HCT116 (cell line): ENCODE results near the gene ADGRV1. TPM values are rescaled to one million over a fixed set of nuclear protein-coding genes. Genes with fewer than 3 reads are reported as not detected.

Experiments used
- ATAC-seq: fragments of 200-7000 bp; cut with Tn5 transposase; 2 replicates; pipeline ENCODE4 v1.9.1; 2020; ENCODE audit warnings: mild to moderate bottlenecking, moderate library complexity
- BruUV-seq: library from RNA; stranded (reverse); fragments of 400-500 nt; replicated peaks from 2 replicates; lab custom pipeline; 2021; lab: Mats Ljungman, UMichigan
- CTCF ChIA-PET: fragments of 300-600 bp; sonication (Branson Sonifier 250); formaldehyde crosslinking; loops from one replicate; lab custom pipeline; 2021; ENCODE audit warnings: antibody characterized with exemption; lab: Charles Lee
- POLR2A ChIA-PET: fragments of 300-600, 350-600 bp; sonication (Branson Sonifier 250); formaldehyde crosslinking; loops from one replicate; lab custom pipeline; 2021; ENCODE audit warnings: antibody characterized with exemption; lab: Charles Lee
- RAD21 ChIA-PET, 2 experiments: fragments of 300-600 bp; sonication (Branson Sonifier 250); formaldehyde crosslinking; loops; one replicate each; lab custom pipeline; 2023; ENCODE audit warnings: low total read pairs in 2 of 2; ENCODE audit not compliant: uncharacterized antibody in 2 of 2, unreplicated experiment in 2 of 2, low non-redundant PET in 1 of 2; lab: Charles Lee
- DNase-seq: peaks from one replicate; pipeline ENCODE4 v3.0.0-alpha.2; 2010; ENCODE audit warnings: low read depth, low spot score
- H2AFZ ChIP-seq: fragments of 200-600 bp; shearing (Covaris generic), sonication (generic); 2 replicates; pipeline ENCODE4 v1.6.1; 2017; ENCODE audit warnings: low read depth, mixed run types, mixed read lengths, antibody characterized with exemption, low read length; ENCODE audit not compliant: poor library complexity, severe bottlenecking
- H3K27ac ChIP-seq: 2 replicates; pipeline ENCODE4 v1.5.1; 2012; ENCODE audit warnings: low read depth, low read length
- H3K27me3 ChIP-seq: fragments of 200-600 bp; sonication (generic); 2 replicates; pipeline ENCODE4 v1.6.1; 2016; ENCODE audit warnings: mixed run types, low read length, mixed read lengths; ENCODE audit not compliant: insufficient read depth
- H3K36me3 ChIP-seq, 2 experiments: fragments of 200-500 bp in 1 of 2; fragments of 200-600 bp in 1 of 2; sonication (Bioruptor generic) in 1 of 2; sonication (generic) in 1 of 2; 2 replicates each; pipeline versions ENCODE4 v1.5.1 to v1.6.1; 2014 to 2016; ENCODE audit warnings: low read length in 2 of 2, inconsistent platforms in 1 of 2, mixed read lengths in 1 of 2, mixed run types in 1 of 2; ENCODE audit not compliant: insufficient read depth in 2 of 2, control insufficient read depth in 1 of 2
- H3K4me1 ChIP-seq, 2 experiments: fragments of 200-600 bp in 1 of 2; sonication (generic) in 1 of 2; 2 replicates each; pipeline versions ENCODE4 v1.5.1 to v1.6.1; 2012 to 2017; ENCODE audit warnings: low read length in 2 of 2, inconsistent platforms in 1 of 2, mild to moderate bottlenecking in 1 of 2, mixed read lengths in 1 of 2, mixed run types in 1 of 2, moderate library complexity in 1 of 2; ENCODE audit not compliant: insufficient read depth in 2 of 2, control insufficient read depth in 1 of 2
- H3K4me2 ChIP-seq: fragments of 200-600 bp; sonication (generic); 2 replicates; pipeline ENCODE4 v1.6.1; 2017; ENCODE audit warnings: mixed run types, low read length, mixed read lengths
- H3K4me3 ChIP-seq, 2 experiments: fragments of 200-600 bp in 1 of 2; sonication (generic) in 1 of 2; replicated peaks in 1 of 2; 2 replicates each; pipeline ENCODE4 v1.5.1; 2011 to 2016; ENCODE audit warnings: low read length in 2 of 2, control low read depth in 1 of 2, low read depth in 1 of 2, mild to moderate bottlenecking in 1 of 2, mixed read lengths in 1 of 2, mixed run types in 1 of 2
- H3K79me2 ChIP-seq: fragments of 200-600 bp; sonication (generic); 2 replicates; pipeline ENCODE4 v1.6.1; 2017; ENCODE audit warnings: mild to moderate bottlenecking, mixed run types, low read length, moderate library complexity, mixed read lengths; ENCODE audit not compliant: insufficient read depth
- H3K9ac ChIP-seq: fragments of 200-600 bp; sonication (generic); 2 replicates; pipeline ENCODE4 v1.6.1; 2016; ENCODE audit warnings: low read length, mixed read lengths
- H3K9me2 ChIP-seq: fragments of 200-600 bp; sonication (generic), shearing (Covaris generic); 2 replicates; pipeline ENCODE4 v1.6.1; 2017; ENCODE audit warnings: mixed run types, mild to moderate bottlenecking, moderate library complexity; ENCODE audit not compliant: insufficient read depth
- H3K9me3 ChIP-seq, 2 experiments: fragments of 200-500 bp in 1 of 2; fragments of 200-600 bp in 1 of 2; sonication (Bioruptor generic) in 1 of 2; sonication (generic) in 1 of 2; 2 replicates each; pipeline ENCODE4 v1.6.1; 2014 to 2017; ENCODE audit warnings: low read length in 2 of 2, mixed read lengths in 2 of 2, inconsistent platforms in 1 of 2, low read depth in 1 of 2, mild to moderate bottlenecking in 1 of 2, mixed run types in 1 of 2, moderate library complexity in 1 of 2; ENCODE audit not compliant: control insufficient read depth in 1 of 2, insufficient read depth in 1 of 2
- H4K20me1 ChIP-seq: fragments of 200-600 bp; sonication (generic), shearing (Covaris generic); 2 replicates; pipeline ENCODE4 v1.6.1; 2017; ENCODE audit warnings: mixed run types, mild to moderate bottlenecking, moderate library complexity; ENCODE audit not compliant: insufficient read depth
- CEBPB ChIP-seq: IDR thresholded peaks from 2 replicates; pipeline ENCODE4 v1.6.1; 2012; ENCODE audit warnings: low read depth
- EGR1 ChIP-seq: IDR thresholded peaks from 2 replicates; pipeline ENCODE4 v1.6.1; 2012; ENCODE audit warnings: low read depth
- ELF1 ChIP-seq: IDR thresholded peaks from 2 replicates; pipeline ENCODE4 v1.6.1; 2012; ENCODE audit warnings: low read depth, borderline replicate concordance
- EZH2phosphoT487 ChIP-seq: fragments of 200-600 bp; IDR thresholded peaks from 2 replicates; pipeline ENCODE4 v1.6.1; 2018; ENCODE audit warnings: antibody characterized with exemption, borderline replicate concordance
- FOSL1 ChIP-seq: IDR thresholded peaks from 2 replicates; pipeline ENCODE4 v1.6.1; 2012; ENCODE audit warnings: low read depth
- JUND ChIP-seq: IDR thresholded peaks from 2 replicates; pipeline ENCODE4 v1.6.1; 2012
- POLR2AphosphoS5 ChIP-seq: IDR thresholded peaks from 2 replicates; pipeline ENCODE4 v1.6.1; 2011; ENCODE audit warnings: mild to moderate bottlenecking, low read depth, low read length, moderate library complexity
- RAD21 ChIP-seq: IDR thresholded peaks from 2 replicates; pipeline ENCODE4 v1.6.1; 2012; ENCODE audit warnings: low read depth, mild to moderate bottlenecking
- REST ChIP-seq: IDR thresholded peaks from 2 replicates; pipeline ENCODE4 v1.6.1; 2012; ENCODE audit warnings: low read depth
- SIN3A ChIP-seq: IDR thresholded peaks from 2 replicates; pipeline ENCODE4 v1.6.1; 2012; ENCODE audit warnings: low read depth
- SP1 ChIP-seq: IDR thresholded peaks from 2 replicates; pipeline ENCODE4 v1.6.1; 2012; ENCODE audit warnings: low read depth
- ZBTB33 ChIP-seq: IDR thresholded peaks from 2 replicates; pipeline ENCODE4 v1.6.1; 2011; ENCODE audit warnings: mild to moderate bottlenecking, low read length, moderate library complexity; ENCODE audit not compliant: insufficient replicate concordance; ENCODE audit errors: extremely low read depth
- ZFX ChIP-seq: fragments of 450-650 bp; IDR thresholded peaks from 2 replicates; pipeline ENCODE4 v1.6.1; 2017
- intact Hi-C: fragments of 100-400 bp; cut with micrococcal nuclease; formaldehyde crosslinking; loops from 2 replicates; pipeline ENCODE4 v1.10.0; 2022
- total RNA-seq: library from RNA; stranded (reverse); gene quantifications from one replicate; pipeline ENCODE4 v1.2.1, GENCODE V29; 2021; ENCODE audit not compliant: unreplicated experiment

Gene ADGRV1
- total RNA-seq, 1 experiment from 2014 or later = 6.0 TPM

- H3K9me3 ChIP-seq = no peaks in the 10 kb centered on the region
- CTCF ChIA-PET = interaction anchor here (0.7 to 2.7 kb wide), 9 partner anchors 8 to 616 kb away, joined by 3 to 35 read pairs (median 7); no protein-coding TSS in a partner anchor
- no peaks in the 10 kb centered on the region for H3K4me1 ChIP-seq
- intact Hi-C loops = loop anchor here (5.0 kb wide), 1 partner anchor 614 kb away; no protein-coding TSS in a partner anchor
- no peak overlapping the region for H3K9ac ChIP-seq
- H3K79me2 ChIP-seq = no peaks in the 10 kb centered on the region
- H3K27ac ChIP-seq = no peak overlapping the region
- no peaks in the 10 kb centered on the region for H3K27me3 ChIP-seq
- H3K9me2 ChIP-seq = no peaks in the 10 kb centered on the region
- no peaks in the 10 kb centered on the region for H3K36me3 ChIP-seq
- BruUV-seq = no TSS peak
- H3K4me2 ChIP-seq = no peak overlapping the region
- H4K20me1 ChIP-seq = no peaks in the 10 kb centered on the region
- TF ChIP-seq ZBTB33 (no peak), EZH2phosphoT487 (no peak), RAD21 (0 out of 2 replicates have a peak, but pooled peaks have one; percentile 18), ELF1 (no peak), FOSL1 (no peak), ZFX (no peak)
- DNase-seq (no peak), ATAC-seq (peak; percentile 57; the same call in 1 of the 2 replicates)
- RAD21 ChIA-PET = interaction anchor here in 1 of 2 experiments (1.0 kb wide), 1 partner anchor 616 kb away, joined by 3 read pairs; no protein-coding TSS in a partner anchor
- POLR2A ChIA-PET = no interaction called here
- H3K4me3 ChIP-seq = no peak overlapping the region
- H2AFZ ChIP-seq = no peak overlapping the region
Observed at GRCh38 chr5:90803381-90803780, 244.8 kb downstream of the ADGRV1 start.

GRCh38 chr5:90803876-90804275 lies 245.3 kb downstream of the ADGRV1 start:
- Histone ChIP-seq H3K4me2 (no peak overlapping the region), H3K79me2 (no peaks in the 10 kb centered on the region), H3K9me2 (no peaks in the 10 kb centered on the region), H3K36me3 (no peaks in the 10 kb centered on the region), H3K9me3 (no peaks in the 10 kb centered on the region), H2AFZ (no peak overlapping the region), H3K27ac (no peak overlapping the region), H3K9ac (no peak overlapping the region), H3K27me3 (no peaks in the 10 kb centered on the region), H3K4me1 (no peaks in the 10 kb centered on the region), H3K4me3 (no peak overlapping the region), H4K20me1 (no peaks in the 10 kb centered on the region)
- DNase-seq = no peak
- ChIA-PET POLR2A (no interaction called here), CTCF (interaction anchor here (1.6 to 2.7 kb wide), 2 partner anchors 24 to 616 kb away, joined by 7 to 35 read pairs; no protein-coding TSS in a partner anchor), RAD21 (no interaction called here)
- no TSS peak for BruUV-seq
- intact Hi-C loops = loop anchor here (5.0 kb wide), 1 partner anchor 613 kb away; no protein-coding TSS in a partner anchor
- no peak for ATAC-seq
- no peak for TF ChIP-seq SP1
- TF ChIP-seq ELF1 = no peak
- TF ChIP-seq POLR2AphosphoS5 = no peak
- TF ChIP-seq REST = no peak
- TF ChIP-seq CEBPB = no peak
- no peak for TF ChIP-seq RAD21
- TF ChIP-seq JUND = no peak
- no peak for TF ChIP-seq ZFX
- TF ChIP-seq SIN3A = no peak
- no peak for TF ChIP-seq EGR1
